Dedifferentiated amniotic fluid mesenchymal stem cell (primary cell): ENCODE data around the gene GLIPR1L2.
A peak's percentile ranks its signal among the peaks of the same experiment; 100 is the strongest.

Experiments used
- DNase-seq: peaks from one replicate; pipeline ENCODE4 v3.0.0-alpha.2; 2016; ENCODE audit errors: extremely low spot score

Gene GLIPR1L2

DNA sequence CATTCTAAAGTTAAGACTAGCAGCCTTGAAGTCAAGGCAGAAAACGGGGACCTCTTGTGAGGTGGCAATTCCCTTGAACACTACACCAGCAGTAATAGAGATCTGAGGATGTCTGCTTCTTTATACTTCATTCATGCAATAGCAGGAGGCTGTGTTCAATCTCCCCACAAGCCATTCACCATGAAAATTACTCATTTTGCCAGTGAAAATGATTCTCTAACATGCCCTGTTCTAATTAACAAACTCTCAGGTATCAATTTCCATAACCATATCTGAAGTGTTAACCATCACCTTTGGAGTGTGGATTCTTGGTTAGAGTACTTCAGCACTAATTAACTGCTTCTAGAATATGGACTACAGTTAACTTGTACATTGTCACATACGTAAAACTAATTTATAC, 86.2 kb downstream of the GLIPR1L2 start:
- no peak for DNase-seq

DNA sequence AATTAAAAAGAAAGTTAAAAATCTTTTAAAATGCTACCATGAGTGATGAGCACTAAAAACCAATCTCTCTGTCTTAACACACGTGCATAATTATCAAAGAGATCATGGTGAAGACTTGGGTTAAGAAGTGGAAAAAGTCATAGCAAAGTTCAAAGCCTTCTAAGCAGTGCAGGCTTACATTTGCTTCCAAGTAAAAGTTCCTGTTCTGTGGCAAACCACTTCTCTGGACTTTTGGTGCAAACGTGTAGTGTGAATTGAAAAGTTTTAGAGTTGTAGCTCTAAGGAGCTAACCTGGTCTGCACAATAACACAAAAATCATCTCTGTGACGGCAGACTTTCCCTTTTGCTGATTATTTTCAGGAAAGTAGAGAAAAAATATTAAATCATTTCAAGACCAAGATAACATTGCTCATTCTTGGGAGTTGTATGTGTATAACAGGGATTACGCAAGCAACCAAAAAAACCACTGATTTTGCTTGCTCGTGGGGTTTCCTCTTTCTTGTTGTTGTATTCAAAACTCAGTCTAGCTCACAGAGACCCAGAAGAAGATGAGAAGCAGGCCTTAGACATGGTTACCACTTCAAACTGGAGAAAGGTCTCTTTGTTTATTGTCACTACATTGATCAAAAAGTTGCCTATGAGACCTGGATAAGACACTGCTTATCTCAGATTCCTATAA, 87.4 kb downstream of the GLIPR1L2 start:
- DNase-seq, result no peak

DNA sequence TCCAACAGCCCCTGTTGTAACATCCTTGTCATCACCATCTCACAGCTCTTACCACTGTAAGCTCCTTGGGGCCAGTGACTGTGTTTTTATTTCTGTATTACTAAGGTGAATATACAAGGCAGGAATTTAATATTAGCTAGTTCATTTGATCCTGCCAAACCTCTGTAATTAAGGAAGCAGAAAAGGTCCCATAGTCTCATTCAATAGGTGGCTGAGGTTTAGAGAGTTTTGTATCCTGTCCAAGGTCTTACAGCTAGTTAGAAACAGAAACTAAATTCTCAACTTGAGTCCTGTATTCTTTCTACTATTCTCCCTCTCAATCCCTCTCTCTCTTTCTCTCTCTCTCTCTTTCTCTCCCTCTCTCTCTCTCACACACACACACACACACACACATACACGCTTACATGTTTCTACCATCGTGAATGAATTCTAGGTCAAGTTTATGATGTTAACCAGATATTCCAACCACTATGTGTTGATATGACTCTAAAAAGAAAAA, 89.1 kb downstream of the GLIPR1L2 start:
- DNase-seq, result peak; percentile 36

DNA sequence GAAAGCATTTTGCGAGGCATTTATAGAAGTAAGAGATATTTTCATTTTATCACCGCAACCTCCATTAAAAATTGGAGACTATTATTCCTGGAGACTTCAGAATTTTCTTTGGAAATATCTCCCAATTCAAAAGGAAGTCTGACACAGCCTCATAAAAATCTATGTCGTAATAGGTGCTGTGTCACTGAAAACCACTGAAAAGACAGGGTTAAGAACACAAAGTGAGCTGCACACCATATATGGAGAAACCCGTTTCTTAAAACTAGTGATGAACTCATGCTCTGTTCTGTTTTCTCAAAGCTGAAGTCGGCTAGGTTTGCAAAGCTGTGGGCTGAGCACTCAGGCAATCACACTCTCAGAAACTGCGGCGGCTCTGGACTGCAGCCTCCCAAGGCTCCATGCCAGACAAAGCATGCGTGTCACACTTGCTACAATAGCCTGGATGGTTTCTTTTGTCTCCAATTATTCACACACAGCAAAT, 89.6 kb downstream of the GLIPR1L2 start, which contains the start of gene GLIPR1:
Gene GLIPR1 (plus strand): TSS at position 287 of the 481 bp plus-strand sequence. CDS start 126 bp downstream, at position 413.
- DNase-seq, result peak; percentile 95

DNA sequence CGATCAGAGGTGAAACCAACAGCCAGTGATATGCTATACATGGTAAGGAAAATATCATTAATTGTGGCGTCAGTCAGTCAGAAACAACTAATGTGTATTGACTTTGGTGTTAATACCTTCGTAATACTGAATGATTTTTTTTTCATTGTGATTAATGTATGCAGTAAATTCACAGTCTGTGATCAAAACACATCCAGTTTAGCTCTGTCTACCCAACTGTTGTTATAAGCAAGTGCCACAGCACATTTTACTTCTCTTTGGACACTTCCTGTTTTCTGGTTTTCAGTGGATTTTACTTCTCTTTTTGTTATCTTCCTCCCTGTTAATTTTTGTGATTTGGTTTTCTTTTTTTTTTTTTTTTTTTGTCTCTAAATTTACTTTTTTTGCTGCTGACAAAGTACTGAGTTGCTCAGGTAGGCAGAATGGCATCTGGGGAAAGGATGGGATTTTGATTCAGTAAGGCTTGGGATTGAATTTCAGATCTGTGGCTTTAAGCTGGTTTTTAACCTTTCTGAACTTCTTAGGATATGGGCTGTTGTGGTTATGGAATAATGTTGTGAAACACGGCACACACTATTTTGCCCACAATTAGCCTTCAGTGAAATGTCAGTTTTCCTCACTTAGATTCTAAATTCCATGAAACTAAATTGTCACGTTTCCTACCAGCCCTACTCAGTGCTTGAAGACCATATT, 90.3 kb downstream of the GLIPR1L2 start:
- DNase-seq, result no peak

DNA sequence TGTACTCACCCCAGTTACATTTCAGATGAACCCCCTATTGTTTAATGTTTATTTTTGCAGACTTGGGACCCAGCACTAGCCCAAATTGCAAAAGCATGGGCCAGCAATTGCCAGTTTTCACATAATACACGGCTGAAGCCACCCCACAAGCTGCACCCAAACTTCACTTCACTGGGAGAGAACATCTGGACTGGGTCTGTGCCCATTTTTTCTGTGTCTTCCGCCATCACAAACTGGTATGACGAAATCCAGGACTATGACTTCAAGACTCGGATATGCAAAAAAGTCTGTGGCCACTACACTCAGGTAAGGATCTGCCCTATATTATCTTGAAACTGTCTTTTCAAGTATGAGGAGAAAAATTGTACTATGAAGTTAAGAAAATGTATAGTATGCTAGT, 90.9 kb downstream of the GLIPR1L2 start:
- DNase-seq, result no peak
